HepG2 (cell line): ENCODE results near the gene CTSZ. TPM values are rescaled to one million over a fixed set of nuclear protein-coding genes. Genes with fewer than 3 reads are reported as not detected.

Source experiments
- ATF2 ChIP-seq: sonication (generic); formaldehyde crosslinking; IDR thresholded peaks from 2 replicates; pipeline ENCODE4 v1.4.0; 2020; ENCODE audit warnings: missing genetic modification reagents
- ATF6 ChIP-seq: sonication (generic); formaldehyde crosslinking; conservative IDR thresholded peaks from 2 replicates; pipeline ENCODE4 v1.4.0; 2020; ENCODE audit warnings: missing genetic modification reagents
- BHLHE40 ChIP-seq: IDR thresholded peaks from 2 replicates; pipeline ENCODE4 v1.6.1; 2011; ENCODE audit warnings: low read length, improper control_type of control experiment
- FIP1L1 ChIP-seq: fragments of 200-400 bp; formaldehyde crosslinking; IDR thresholded peaks from 2 replicates; pipeline ENCODE4 v1.6.1; 2018; ENCODE audit warnings: low read depth, mild to moderate bottlenecking, low read length, moderate library complexity, borderline replicate concordance; ENCODE audit not compliant: insufficient read depth
- FOXC1 ChIP-seq: sonication (generic); formaldehyde crosslinking; IDR thresholded peaks from 2 replicates; pipeline ENCODE4 v1.8.0; 2022; ENCODE audit warnings: mild to moderate bottlenecking, missing genetic modification reagents, borderline replicate concordance
- GATA4 ChIP-seq: sonication (generic); IDR thresholded peaks from 2 replicates; pipeline ENCODE4 v1.6.1; 2016; ENCODE audit warnings: antibody characterized with exemption, low read depth, borderline replicate concordance
- HDAC6 ChIP-seq: fragments of 200-600 bp; sonication (generic); IDR thresholded peaks from 2 replicates; pipeline ENCODE4 v1.7.0; 2017; ENCODE audit warnings: mild to moderate bottlenecking, antibody characterized with exemption, low read length, low read depth
- POGK ChIP-seq: sonication (generic); formaldehyde crosslinking; conservative IDR thresholded peaks from 2 replicates; pipeline ENCODE4 v1.8.0; 2022; ENCODE audit warnings: mild to moderate bottlenecking, moderate library complexity, missing genetic modification reagents
- PRDM4 ChIP-seq: sonication (generic); formaldehyde crosslinking; IDR thresholded peaks from 2 replicates; pipeline ENCODE4 v1.9.0; 2021; ENCODE audit warnings: missing genetic modification reagents, borderline replicate concordance
- RXRB ChIP-seq: IDR thresholded peaks from 2 replicates; pipeline ENCODE4 v1.6.1; 2016; ENCODE audit warnings: borderline replicate concordance, missing genetic modification reagents, missing compliant biosample characterization
- SIN3B ChIP-seq: fragments of 150-350 bp; IDR thresholded peaks from 2 replicates; pipeline ENCODE4 v1.6.1; 2014; ENCODE audit warnings: low read length
- U2AF1 ChIP-seq: fragments of 200-400 bp; formaldehyde crosslinking; optimal IDR thresholded peaks from 2 replicates; pipeline ENCODE3; 2017; ENCODE audit warnings: mild to moderate bottlenecking, low read depth, low read length
- ZBTB21 ChIP-seq: sonication (generic); formaldehyde crosslinking; IDR thresholded peaks from 2 replicates; pipeline ENCODE4 v1.4.0; 2020; ENCODE audit warnings: missing genetic modification reagents
- ZHX1 ChIP-seq: sonication (generic); formaldehyde crosslinking; IDR thresholded peaks from 2 replicates; pipeline ENCODE4 v1.8.1; 2022; ENCODE audit warnings: low read depth, mild to moderate bottlenecking, missing genetic modification reagents
- ZNF44 ChIP-seq: sonication (generic); formaldehyde crosslinking; IDR thresholded peaks from 2 replicates; pipeline ENCODE4 v1.5.1; 2020; ENCODE audit warnings: mild to moderate bottlenecking, missing genetic modification reagents
- ZNF672 ChIP-seq: sonication (generic); formaldehyde crosslinking; IDR thresholded peaks from 2 replicates; pipeline ENCODE4 v1.8.1; 2022; ENCODE audit warnings: missing genetic modification reagents
- ZNF891 ChIP-seq: sonication (generic); formaldehyde crosslinking; IDR thresholded peaks from 2 replicates; pipeline ENCODE4 v1.5.0; 2020; ENCODE audit warnings: mild to moderate bottlenecking, missing genetic modification reagents
- polyA plus RNA-seq, 8 experiments: library from polyadenylated mRNA; depleted of rRNA in 3 of 8; stranded (reverse) in 7 of 8; unstranded in 1 of 8; fragments of >200 nt; fragmentation: Illumina TruSeq in 4 of 8; extraction: Trizol in 4 of 8; gene quantifications; 2 replicates each; pipeline versions ENCODE4 v1.2.1 to v1.2.3, GENCODE V29; 2011 to 2016; ENCODE audit warnings: low read depth in 4 of 8, missing spikeins in 1 of 8, mixed read lengths in 1 of 8; ENCODE audit not compliant: insufficient read depth in 1 of 8
- total RNA-seq, 5 experiments: library from RNA; depleted of rRNA; stranded (reverse); fragments of >200 nt; fragmentation: Illumina TruSeq; extraction: Trizol; gene quantifications; 2 replicates each; pipeline ENCODE4 v1.2.3, GENCODE V29; 2016; ENCODE audit warnings: low read depth in 1 of 5

The CTSZ gene
- total and polyA plus RNA-seq, 2 of the 13 experiments (the other 11 are each of a cell fraction or from before 2014, with no cell fraction given) = 0.33 TPM; not detected in 1

- TF ChIP-seq ZHX1 (CRISPR knock-in tag) (no peak), ZBTB21 (CRISPR knock-in tag) (no peak), U2AF1 (no peak), ATF2 (CRISPR knock-in tag) (no peak), GATA4 (no peak), FIP1L1 (no peak), POGK (CRISPR knock-in tag) (no peak), PRDM4 (CRISPR knock-in tag) (no peak), RXRB (CRISPR knock-in tag) (no peak), ZNF891 (CRISPR knock-in tag) (peak; percentile 62; the same call in 1 of the 2 replicates), ZNF672 (CRISPR knock-in tag) (no peak), ZNF44 (CRISPR knock-in tag) (no peak), FOXC1 (CRISPR knock-in tag) (no peak), SIN3B (no peak), ATF6 (no peak), BHLHE40 (no peak), HDAC6 (no peak)
These were observed 7.8 kb upstream of the CTSZ start (continued) for GRCh38 chr20:59014680-59015389.
